Measurements from ENCODE around the gene ZDHHC8. TPM values are rescaled to one million over a fixed set of nuclear protein-coding genes. Genes with fewer than 3 reads are reported as not detected.

Gene ZDHHC8
- total RNA-seq, 6 experiments from 2014 or later, result 11.4 to 39.0 (median 28.7) TPM

DNA sequence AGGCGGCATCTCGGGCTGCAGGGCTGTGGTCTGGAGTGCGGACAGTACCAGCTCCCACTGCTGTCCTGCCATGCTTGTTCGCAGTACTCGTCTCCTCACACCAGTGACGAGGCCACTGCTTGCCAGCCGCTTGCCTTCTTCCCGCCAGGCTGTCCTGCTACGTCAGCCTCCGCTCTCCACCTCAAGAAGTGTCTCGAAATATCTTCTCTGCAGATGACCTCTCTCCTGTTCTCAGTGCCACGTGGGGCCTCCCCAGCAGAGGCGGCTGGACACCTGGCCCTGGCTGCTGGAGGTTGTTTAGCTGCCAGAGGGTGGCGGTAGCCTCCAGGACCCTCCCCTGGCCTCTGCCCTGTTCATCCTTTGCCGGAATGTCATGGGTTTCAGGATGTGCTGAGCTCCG lies 22.3 kb downstream of the ZDHHC8 start:
- TF ChIP-seq, protein P1, sequence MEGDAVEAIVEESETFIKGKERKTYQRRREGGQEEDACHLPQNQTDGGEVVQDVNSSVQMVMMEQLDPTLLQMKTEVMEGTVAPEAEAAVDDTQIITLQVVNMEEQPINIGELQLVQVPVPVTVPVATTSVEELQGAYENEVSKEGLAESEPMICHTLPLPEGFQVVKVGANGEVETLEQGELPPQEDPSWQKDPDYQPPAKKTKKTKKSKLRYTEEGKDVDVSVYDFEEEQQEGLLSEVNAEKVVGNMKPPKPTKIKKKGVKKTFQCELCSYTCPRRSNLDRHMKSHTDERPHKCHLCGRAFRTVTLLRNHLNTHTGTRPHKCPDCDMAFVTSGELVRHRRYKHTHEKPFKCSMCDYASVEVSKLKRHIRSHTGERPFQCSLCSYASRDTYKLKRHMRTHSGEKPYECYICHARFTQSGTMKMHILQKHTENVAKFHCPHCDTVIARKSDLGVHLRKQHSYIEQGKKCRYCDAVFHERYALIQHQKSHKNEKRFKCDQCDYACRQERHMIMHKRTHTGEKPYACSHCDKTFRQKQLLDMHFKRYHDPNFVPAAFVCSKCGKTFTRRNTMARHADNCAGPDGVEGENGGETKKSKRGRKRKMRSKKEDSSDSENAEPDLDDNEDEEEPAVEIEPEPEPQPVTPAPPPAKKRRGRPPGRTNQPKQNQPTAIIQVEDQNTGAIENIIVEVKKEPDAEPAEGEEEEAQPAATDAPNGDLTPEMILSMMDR (IDR thresholded peaks at IDR 0.05), result no peak
- WGBS (ENCODE audit: insufficient coverage, low coverage, low lambda C conversion rate, missing lambda C conversion rate), result 22% methylated on average over 3 of the region's 16 CpGs
- DNase-seq (no peak), ATAC-seq (no peak)
- H3K4me3 ChIP-seq, result no peak overlapping the region
- no peaks in the 10 kb centered on the region for H3K36me3 ChIP-seq
- intact Hi-C loops (cut with DNase I), result no loop called here
- no peaks in the 10 kb centered on the region for H3K27me3 ChIP-seq
- H3K4me1 ChIP-seq, result no peaks in the 10 kb centered on the region
- H3K9me3 ChIP-seq, result no peaks in the 10 kb centered on the region
- H3K27ac ChIP-seq, result no peak overlapping the region

- TF ChIP-seq, protein P1 (IDR thresholded peaks at IDR 0.05), result no peak
- no peak for TF ChIP-seq POLR2A (IDR thresholded peaks at IDR 0.05)
- Histone ChIP-seq H3K4me1 (no peaks in the 10 kb centered on the region), H3K36me3 (no peaks in the 10 kb centered on the region), H3K27me3 (no peaks in the 10 kb centered on the region), H3K4me3 (no peak overlapping the region), H3K27ac (no peak overlapping the region), H3K9me3 (no peaks in the 10 kb centered on the region)
- intact Hi-C loops (cut with DNase I), result loop anchor here (5.0 kb wide), 1 partner anchor 128 kb away; no protein-coding TSS in a partner anchor
- no peak for ATAC-seq
- WGBS (ENCODE audit: insufficient coverage, low coverage, low lambda C conversion rate, missing lambda C conversion rate), result no CpG with 5 or more reads among the region's 14 CpGs
- DNase-seq, result no peak
These were observed 23.1 kb downstream of the ZDHHC8 start for GRCh38 chr22:20154602-20155187.

GRCh38 chr22:20155330-20156041 lies 23.9 kb downstream of the ZDHHC8 start:
- intact Hi-C loops (cut with DNase I), result loop anchor here (5.0 kb wide), 1 partner anchor 127 kb away; no protein-coding TSS in a partner anchor
- 76% methylated on average over 4 of the region's 30 CpGs for WGBS (ENCODE audit: insufficient coverage, low coverage, low lambda C conversion rate, missing lambda C conversion rate)
- Histone ChIP-seq H3K4me1 (no peaks in the 10 kb centered on the region), H3K27ac (no peak overlapping the region), H3K36me3 (no peaks in the 10 kb centered on the region), H3K9me3 (no peaks in the 10 kb centered on the region), H3K27me3 (no peaks in the 10 kb centered on the region), H3K4me3 (no peak overlapping the region)
- ATAC-seq (peak in 3 of 4 donors; percentile 7 to 23 (median 10)), DNase-seq (no peak)
- no peak for TF ChIP-seq POLR2A (IDR thresholded peaks at IDR 0.05)
- TF ChIP-seq, protein P1 (IDR thresholded peaks at IDR 0.05), result no peak

DNA sequence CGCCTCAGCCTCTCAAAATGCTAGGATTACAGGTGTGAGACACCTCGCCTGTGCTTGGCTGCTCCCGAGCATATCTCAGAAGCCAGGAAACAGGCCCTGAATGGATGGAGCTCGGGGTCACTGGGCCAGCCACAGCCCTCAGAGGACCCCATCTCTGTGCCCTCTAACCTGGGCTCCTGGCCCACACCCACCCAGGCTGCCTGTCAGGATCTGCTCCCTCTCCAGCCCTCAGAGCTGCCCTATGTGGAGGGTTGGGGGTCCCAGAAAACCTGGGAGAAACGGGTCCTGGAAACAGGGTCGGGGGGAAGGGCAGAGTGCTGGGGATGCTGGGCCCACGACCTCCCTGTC lies 24.4 kb downstream of the ZDHHC8 start:
- Histone ChIP-seq H3K27ac (no peak overlapping the region), H3K4me1 (no peaks in the 10 kb centered on the region), H3K4me3 (no peak overlapping the region), H3K36me3 (no peaks in the 10 kb centered on the region), H3K9me3 (no peaks in the 10 kb centered on the region), H3K27me3 (no peaks in the 10 kb centered on the region)
- WGBS (ENCODE audit: insufficient coverage, low coverage, low lambda C conversion rate, missing lambda C conversion rate), result 80% methylated on average over 2 of the region's 7 CpGs
- DNase-seq (no peak), ATAC-seq (no peak)
- intact Hi-C loops (cut with DNase I), result loop anchor here (5.0 kb wide), 1 partner anchor 126 kb away; no protein-coding TSS in a partner anchor
- no peak for TF ChIP-seq POLR2A (IDR thresholded peaks at IDR 0.05)
- TF ChIP-seq, protein P1 (IDR thresholded peaks at IDR 0.05), result no peak

Data from right lobe of liver (tissue), 6 donors.